ENCODE data around the gene KIF16B.
"Not testable (repeated sequence)": the region's sequence is repeated elsewhere in the genome, so short reads cannot be mapped to it uniquely, and the experiment has no call there.

Gene KIF16B

GRCh38 chr20:16588241-16588640 is 15.0 kb upstream of the KIF16B start:
- no peak for DNase-seq

DNA sequence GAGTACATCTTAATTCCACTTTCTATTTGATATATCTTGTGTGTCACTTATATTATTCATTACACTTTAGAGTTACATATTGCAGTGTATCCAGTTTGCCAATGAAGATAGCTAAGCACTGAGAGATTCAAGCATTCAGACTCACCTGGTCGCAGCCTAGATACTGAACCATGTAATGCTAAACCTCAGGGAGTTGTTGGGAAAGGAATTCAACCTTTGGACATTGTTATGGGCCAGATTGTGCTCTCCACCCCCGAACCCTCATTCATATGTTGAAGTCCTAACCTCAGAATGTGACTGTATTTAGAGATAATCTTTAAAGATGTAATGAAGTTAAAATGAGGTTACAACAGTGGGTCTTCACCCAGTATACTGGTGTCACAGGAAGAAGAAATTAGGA is 13.8 kb upstream of the KIF16B start:
- DNase-seq = no peak

DNA sequence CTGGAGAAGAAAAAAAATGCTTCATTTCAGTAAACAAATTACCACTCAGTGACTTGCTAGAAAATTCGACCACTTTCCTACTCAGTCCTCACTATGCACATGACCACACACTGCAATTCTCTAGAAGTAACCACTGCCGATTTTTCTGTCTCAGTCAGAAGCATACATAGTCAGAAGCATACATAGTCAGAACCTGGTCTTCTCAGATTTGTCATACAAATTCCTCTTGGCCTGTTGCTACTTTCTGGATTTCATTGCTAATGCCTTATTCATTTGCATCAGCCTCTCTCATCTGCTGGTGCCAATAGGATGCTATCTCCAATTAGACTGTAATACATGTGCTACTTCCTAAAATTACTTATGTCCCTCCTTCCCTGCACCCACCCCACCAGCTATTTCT is 10.2 kb upstream of the KIF16B start:
- DNase-seq = no peak

DNA sequence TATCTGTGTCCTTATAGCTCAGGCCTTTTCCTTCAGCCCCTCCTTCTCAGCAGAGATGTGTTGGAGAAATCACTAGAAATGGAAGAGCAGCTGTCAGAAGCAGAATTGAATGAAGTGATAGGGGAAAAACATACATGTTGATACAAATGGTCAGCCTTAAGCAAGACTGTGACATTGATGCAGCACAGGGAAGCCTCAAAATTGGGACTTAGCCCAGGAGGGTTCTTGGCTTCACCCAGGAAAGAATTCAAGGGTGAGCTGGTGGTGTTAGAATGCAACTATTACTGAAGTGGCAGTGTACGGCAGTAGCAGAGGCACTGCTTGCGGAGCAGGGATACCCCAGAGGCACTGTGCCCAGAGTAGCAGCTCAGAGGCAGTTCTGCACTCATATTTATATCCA is 8.0 kb upstream of the KIF16B start:
- DNase-seq = no peak

DNA sequence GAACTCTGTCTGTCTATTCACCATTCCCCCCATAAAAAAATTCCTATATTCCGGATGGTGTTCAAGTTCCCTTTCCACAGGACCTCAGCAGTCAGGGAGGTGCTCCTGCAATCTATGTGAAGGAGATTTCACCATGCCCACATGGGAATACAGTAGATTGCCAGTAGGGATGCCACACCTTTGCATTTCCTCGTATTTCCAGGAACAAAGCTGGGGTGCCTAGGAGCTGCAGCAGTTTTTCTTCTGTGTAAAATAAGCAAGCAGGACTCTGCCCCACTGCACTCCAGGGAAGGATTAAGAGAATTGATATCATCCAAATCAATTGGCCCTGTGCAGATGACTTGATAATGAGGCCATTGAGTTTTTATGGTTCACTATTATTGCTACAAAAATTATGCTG is 7.4 kb upstream of the KIF16B start:
- DNase-seq = no peak

DNA sequence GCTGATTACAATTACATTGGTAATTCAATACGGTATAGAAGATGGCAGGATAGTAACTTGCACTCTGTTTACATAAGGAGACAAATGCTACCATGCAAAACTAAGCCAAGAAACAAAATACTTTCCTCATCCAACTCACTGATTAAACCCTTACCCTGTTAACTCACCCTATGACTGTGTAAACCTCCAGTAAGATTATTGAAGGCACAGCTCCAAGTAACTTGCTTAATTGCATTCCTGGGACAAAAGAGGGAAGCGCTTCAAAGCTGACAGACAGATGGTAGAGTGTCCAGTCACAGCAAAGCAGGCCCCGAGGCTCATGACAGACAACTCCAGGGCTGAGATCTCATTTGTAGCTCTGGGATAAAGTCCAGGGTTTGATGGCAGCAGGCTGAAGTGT is 6.9 kb upstream of the KIF16B start:
- DNase-seq = no peak

- DNase-seq = no peak
These were observed 3.0 kb upstream of the KIF16B start for GRCh38 chr20:16576219-16576618.

- DNase-seq = no peak
These were observed 2.3 kb upstream of the KIF16B start for GRCh38 chr20:16575390-16576140.

GRCh38 chr20:16574656-16575355 is 1.6 kb upstream of the KIF16B start:
- DNase-seq = peak; percentile 24

DNA sequence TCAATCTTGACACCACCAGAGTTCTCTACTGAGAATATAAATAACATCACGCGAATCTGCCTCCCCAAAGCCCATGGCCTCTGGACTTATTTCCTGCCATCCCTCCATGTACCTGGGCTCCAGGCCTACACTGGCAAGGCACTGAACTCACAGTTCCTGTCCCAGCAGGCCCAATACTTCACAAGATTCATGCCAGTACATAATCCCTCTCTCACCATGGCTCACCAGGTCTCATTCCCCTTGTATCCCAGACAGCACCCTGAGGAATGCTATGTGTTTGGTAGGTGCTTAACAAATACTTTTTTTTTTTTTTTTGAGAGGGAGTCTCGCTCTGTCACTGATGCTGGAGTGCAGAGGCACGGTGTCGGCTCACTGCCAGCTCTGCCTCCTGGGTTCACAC is 1.9 kb downstream of the KIF16B start:
- DNase-seq = no peak

- no peak for DNase-seq
These were observed 3.7 kb downstream of the KIF16B start for GRCh38 chr20:16569246-16570153.

GRCh38 chr20:16566080-16566479 is 7.2 kb downstream of the KIF16B start:
- no peak for DNase-seq

DNA sequence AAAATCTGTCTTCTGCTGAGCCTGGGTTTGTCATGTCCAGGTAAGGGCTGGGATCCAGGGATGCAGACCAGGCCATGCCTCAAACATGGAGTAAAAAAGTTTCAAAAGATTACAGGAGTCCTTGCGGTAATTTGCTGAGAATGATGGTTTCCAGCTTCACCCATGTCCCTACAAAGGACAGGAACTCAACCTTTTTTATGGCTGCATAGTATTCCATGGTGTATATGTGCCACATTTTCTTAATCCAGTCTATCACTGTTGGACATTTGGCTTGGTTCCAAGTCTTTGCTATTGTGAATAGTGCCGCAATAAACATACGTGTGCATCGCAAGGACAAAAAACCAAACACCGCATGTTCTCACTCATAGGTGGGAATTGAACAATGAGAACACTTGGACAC is 9.2 kb downstream of the KIF16B start:
- not testable (repeated sequence) for DNase-seq

GRCh38 chr20:16563066-16563806 is 10.0 kb downstream of the KIF16B start:
- DNase-seq = no peak

GRCh38 chr20:16562259-16562658 is 11.0 kb downstream of the KIF16B start:
- DNase-seq = no peak

DNA sequence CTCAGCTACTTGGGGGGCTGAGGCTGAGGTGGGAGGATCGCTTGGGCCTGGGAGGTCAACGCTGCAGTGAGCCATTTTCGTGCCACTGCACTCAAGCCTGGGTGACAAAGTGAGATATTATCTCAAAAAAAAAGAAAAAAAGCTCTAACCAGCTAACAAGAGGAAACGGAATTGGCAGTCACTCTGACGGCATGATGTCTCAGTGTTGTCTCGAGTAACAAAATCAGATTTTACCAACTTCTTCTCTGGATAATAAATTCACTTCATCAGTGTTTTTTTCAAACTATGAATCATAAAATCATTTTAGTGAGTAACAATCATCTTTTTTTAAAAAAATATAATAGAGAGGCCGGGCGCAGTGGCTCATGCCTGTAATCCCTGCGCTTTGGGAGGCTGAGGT is 12.6 kb downstream of the KIF16B start:
- no peak for DNase-seq

- no peak for DNase-seq
These were observed 13.0 kb downstream of the KIF16B start for GRCh38 chr20:16560216-16560615.

DNA sequence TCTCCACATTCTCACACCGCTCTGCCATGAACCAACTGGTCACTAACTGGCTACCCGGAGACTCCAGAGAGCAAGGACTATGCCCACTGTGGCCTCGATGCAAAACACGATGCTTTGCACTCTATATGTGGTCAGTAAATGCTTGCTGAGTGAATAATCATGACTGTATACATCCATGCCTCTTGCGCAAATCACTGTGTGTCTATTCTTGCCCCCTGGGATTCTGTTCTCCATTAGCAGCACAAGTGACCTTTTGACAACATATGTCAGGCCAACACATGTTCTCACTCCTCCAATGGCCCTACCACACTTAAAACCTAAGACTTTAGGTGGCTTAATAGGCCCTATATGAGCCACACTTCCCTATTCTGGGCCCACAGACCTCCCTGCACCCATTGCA is 16.9 kb downstream of the KIF16B start:
- DNase-seq = no peak

GRCh38 chr20:16555754-16556153 is 17.5 kb downstream of the KIF16B start:
- DNase-seq = no peak

- no peak for DNase-seq
These were observed 18.3 kb downstream of the KIF16B start for GRCh38 chr20:16554766-16555543.

- DNase-seq = no peak
These were observed 19.6 kb downstream of the KIF16B start for GRCh38 chr20:16553684-16554083.

DNA sequence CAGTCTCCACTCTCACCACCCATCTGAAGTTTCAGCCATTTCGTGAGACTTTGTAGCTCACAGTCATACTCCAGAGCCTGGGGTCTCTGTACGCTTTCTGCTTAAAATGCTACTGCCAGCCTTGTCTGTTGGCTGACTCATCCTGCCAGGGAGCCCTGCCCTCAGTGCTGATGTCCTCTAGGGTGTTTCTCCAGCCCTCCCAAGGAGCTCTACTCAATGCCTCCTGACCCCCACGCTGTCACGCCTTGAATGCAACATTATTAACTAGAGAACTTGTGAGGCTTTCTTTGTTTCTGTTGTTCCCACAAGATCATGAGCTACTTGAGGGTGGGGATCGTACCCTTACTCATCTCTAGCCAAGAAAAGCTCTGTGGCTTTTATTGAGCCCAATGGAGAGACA is 20.1 kb downstream of the KIF16B start:
- no peak for DNase-seq

All from DMS79 treated with DMSO at 0.1 percent for 48 hours (cell line).